ENCODE results near the gene CYP39A1. TPM values are rescaled to one million over a fixed set of nuclear protein-coding genes. Genes with fewer than 3 reads are reported as not detected.

Gene CYP39A1
- polyA plus RNA-seq, 3 donors, result 1.7 to 4.9 (median 4.8) TPM

DNA sequence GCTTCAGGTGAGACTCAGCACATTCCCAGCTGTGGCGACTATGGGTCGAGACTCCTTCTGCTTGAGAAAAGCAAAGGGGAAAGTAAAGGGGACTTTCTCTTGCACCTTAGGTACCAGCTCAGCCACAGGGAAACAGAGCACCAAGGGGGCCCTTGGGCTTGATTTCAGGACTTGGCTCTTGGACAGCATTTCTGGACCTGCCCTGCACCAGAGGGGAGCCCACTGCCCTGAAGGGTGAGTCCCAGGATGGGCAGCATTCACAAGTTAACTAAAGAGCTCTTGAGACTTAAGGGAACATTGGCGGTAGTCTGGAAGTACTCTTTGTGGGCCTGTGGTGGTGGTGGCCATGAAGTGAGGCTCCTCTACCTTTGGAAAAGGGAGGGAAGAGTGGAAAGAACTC is 111.1 kb downstream of the CYP39A1 start:
- H3K27ac ChIP-seq (ENCODE audit: low read depth, low read length), result no peak overlapping the region
- 90 to 95% (median 93%) methylated on average over 3 of the region's 3 CpGs for WGBS, 3 donors

- H3K27ac ChIP-seq (ENCODE audit: low read depth, low read length), result no peak overlapping the region
- 70 to 78% (median 72%) methylated on average over 2 of the region's 2 CpGs for WGBS, 3 donors
Observed at GRCh38 chr6:46539866-46540265, 112.8 kb downstream of the CYP39A1 start.

GRCh38 chr6:46538800-46539480 is 113.7 kb downstream of the CYP39A1 start:
- H3K27ac ChIP-seq (ENCODE audit: low read depth, low read length), result no peak overlapping the region
- WGBS, 3 donors, result 54 to 60% (median 59%) methylated on average over 6 of the region's 6 CpGs

GRCh38 chr6:46530896-46531295 is 121.7 kb downstream of the CYP39A1 start:
- WGBS, 3 donors, result 63 to 68% (median 67%) methylated on average over 3 of the region's 3 CpGs
- H3K27ac ChIP-seq (ENCODE audit: low read depth, low read length), result no peak overlapping the region

GRCh38 chr6:46528961-46529750 is 123.5 kb downstream of the CYP39A1 start:
- WGBS, 3 donors, result 71 to 85% (median 75%) methylated on average over 3 of the region's 3 CpGs
- H3K27ac ChIP-seq (ENCODE audit: low read depth, low read length), result no peak overlapping the region

- no peak overlapping the region for H3K27ac ChIP-seq (ENCODE audit: low read depth, low read length)
- WGBS, 3 donors, result 89 to 95% (median 92%) methylated on average over 2 of the region's 2 CpGs
Observed at GRCh38 chr6:46526607-46527006, 126.0 kb downstream of the CYP39A1 start.

- no peak overlapping the region for H3K27ac ChIP-seq (ENCODE audit: low read depth, low read length)
Observed at GRCh38 chr6:46525583-46525982, 127.0 kb downstream of the CYP39A1 start.

- H3K27ac ChIP-seq (ENCODE audit: low read depth, low read length), result no peak overlapping the region
Observed at GRCh38 chr6:46521464-46521971, 131.1 kb downstream of the CYP39A1 start.

DNA sequence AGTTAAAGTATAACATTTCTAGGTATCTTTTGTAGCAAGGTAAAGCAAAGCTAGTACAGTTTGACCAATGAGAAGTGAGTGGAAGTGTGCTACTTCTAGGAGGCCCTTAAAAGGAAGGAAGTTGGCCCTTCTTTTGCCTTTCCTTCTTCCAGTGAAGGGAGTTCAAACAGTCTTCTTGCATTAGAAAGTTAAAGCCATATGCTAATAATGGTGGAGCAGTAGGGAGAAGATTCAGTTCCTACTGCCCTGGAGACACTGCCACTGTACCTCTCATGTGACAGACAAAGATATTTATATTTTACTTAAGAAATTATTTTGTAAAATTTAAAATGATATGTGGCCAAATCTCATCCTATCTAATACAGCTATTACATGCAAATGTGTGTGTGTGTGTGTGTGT is 135.4 kb downstream of the CYP39A1 start:
- no peak overlapping the region for H3K27ac ChIP-seq (ENCODE audit: low read depth, low read length)

- H3K27ac ChIP-seq (ENCODE audit: low read depth, low read length), result no peak overlapping the region
- 72 to 83% (median 80%) methylated on average over 2 of the region's 2 CpGs for WGBS, 3 donors
Observed at GRCh38 chr6:46513533-46513932, 139.1 kb downstream of the CYP39A1 start.

DNA sequence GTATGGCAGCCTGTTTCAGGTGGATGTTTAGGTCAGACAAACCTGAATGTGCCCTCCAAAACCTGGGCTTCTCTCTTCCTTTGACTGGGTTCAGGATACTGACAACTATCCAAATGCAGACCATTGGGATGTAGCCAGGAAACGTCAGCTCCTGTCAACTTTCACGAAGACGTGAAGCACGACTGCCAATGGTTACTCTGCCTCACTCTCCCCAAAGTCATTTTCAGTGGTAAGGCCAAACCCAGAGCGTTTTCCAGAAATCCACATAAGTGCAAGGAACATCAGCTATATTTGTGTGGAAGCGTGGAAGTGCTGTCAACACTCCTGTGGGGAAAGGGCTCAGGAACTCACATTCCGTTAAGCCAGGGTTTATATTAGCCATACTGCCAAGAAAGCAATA is 141.3 kb downstream of the CYP39A1 start:
- H3K27ac ChIP-seq (ENCODE audit: low read depth, low read length), result no peak overlapping the region
- 80 to 87% (median 83%) methylated on average over 7 of the region's 7 CpGs for WGBS, 3 donors

DNA sequence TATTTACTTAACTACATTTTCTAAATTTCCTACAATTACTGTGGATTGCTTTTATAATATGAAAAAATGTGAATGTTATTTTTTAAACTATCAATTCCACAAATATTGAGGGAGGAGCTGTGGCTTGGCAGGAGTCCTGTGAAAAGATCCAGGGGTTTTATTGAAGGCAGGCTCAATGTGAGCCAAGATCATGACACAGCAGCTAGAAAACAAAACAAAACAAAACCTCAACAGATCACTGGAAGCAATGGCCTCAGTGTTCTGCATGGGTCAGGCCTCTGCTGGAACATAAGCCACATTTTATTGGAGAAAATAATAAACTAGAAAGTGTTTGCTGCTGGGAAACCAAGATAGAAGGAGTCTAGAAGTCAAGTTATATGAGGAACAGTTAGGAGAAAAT is 142.0 kb downstream of the CYP39A1 start:
- H3K27ac ChIP-seq (ENCODE audit: low read depth, low read length), result no peak overlapping the region

GRCh38 chr6:46509981-46510510 is 142.6 kb downstream of the CYP39A1 start:
- no peak overlapping the region for H3K27ac ChIP-seq (ENCODE audit: low read depth, low read length)
- WGBS, 3 donors, result 77 to 79% (median 77%) methylated on average over 4 of the region's 4 CpGs

- no peak overlapping the region for H3K27ac ChIP-seq (ENCODE audit: low read depth, low read length)
- 33 to 81% (median 70%) methylated on average over 4 of the region's 4 CpGs for WGBS, 3 donors
Observed at GRCh38 chr6:46509063-46509462, 143.6 kb downstream of the CYP39A1 start.

GRCh38 chr6:46507426-46507825 is 145.2 kb downstream of the CYP39A1 start:
- no peak overlapping the region for H3K27ac ChIP-seq (ENCODE audit: low read depth, low read length)

DNA sequence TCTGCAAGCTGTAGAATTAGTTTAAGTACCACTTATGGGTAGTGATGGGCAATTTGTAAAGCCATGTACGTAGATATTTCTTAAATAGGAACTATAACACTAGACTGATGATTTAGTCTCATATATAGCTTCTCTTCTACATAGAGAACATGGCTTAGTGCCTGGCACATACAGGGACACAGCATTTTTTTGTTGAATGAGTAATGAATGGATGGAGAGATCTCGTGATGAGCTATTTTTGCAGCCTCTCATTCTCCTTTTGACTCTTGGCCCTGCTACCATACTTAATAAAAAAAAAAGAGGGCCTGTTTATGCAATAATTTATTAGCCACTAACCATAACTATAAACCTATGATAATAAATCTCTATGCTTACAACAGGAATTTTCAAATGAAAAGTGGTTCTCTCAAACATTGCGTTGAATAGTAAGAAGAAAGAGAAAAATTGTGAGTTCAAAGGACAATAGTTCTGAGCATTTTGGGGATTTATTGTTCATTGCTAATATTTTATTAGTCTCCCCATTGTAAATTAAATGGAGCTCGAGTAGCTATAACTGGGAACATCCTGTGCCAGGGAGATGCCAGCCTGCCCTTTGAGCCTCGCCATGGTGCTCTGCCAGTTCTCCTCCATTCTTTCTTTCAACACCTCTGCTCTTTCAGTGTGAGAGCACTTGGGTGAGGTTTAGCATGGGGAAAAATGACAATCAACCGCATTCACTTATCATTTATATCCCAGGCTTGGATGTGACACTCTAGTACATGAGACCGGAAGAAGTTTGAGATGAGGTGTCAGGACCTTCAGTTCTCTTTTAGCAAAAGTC is 146.7 kb downstream of the CYP39A1 start:
- 85 to 93% (median 89%) methylated on average over 7 of the region's 7 CpGs for WGBS, 3 donors

DNA sequence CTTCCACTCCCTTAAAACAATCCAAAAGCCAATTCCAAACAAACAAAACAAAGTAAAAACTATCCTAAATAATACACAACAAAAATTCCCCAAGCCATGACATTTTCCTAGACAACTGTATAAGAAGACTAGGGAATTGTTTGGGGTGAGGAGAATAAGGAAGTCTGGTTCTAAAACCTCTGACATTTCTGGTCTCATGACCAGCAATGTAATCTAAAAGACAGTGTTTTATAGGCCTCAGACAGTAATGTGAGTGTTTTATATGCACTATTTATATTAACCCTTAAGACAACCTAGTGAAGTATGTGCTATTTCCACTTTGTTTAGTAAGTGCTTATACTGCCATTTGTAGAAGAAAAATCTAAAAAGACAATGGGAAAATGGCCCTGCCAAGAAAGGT is 148.4 kb downstream of the CYP39A1 start:
- H3K27ac ChIP-seq (ENCODE audit: low read depth, low read length), result no peak overlapping the region

More for the DNA sequence above, 146.7 kb downstream of the CYP39A1 start:
- H3K27ac ChIP-seq (ENCODE audit: low read depth, low read length), result no peak overlapping the region

- H3K27ac ChIP-seq (ENCODE audit: low read depth, low read length), result no peak overlapping the region
Observed at GRCh38 chr6:46502486-46503119, 150.0 kb downstream of the CYP39A1 start.

More at GRCh38 chr6:46502486-46503119, 150.0 kb downstream of the CYP39A1 start:
- WGBS, 3 donors, result 74 to 83% (median 76%) methylated on average over 2 of the region's 2 CpGs
